WERI-Rb-1 (cell line): ENCODE measurements around the gene TRIM39.
A peak's percentile ranks its signal among the peaks of the same experiment; 100 is the strongest.

Experiments used
- DNase-seq: peaks from one replicate; pipeline ENCODE4 v3.0.0-alpha.2; 2020
- H3K27ac ChIP-seq: fragments of 250-450 bp; sonication (Bioruptor Pico); 2 replicates; pipeline ENCODE4 v1.5.1; 2020; ENCODE audit warnings: mild to moderate bottlenecking, moderate library complexity
- H3K27me3 ChIP-seq: fragments of 250-450 bp; sonication (Bioruptor Pico); 2 replicates; pipeline ENCODE4 v1.5.1; 2021; ENCODE audit warnings: mild to moderate bottlenecking, low read depth, moderate library complexity; ENCODE audit not compliant: insufficient read depth, severe bottlenecking
- H3K36me3 ChIP-seq: fragments of 250-450 bp; sonication (Bioruptor Pico); 2 replicates; pipeline ENCODE4 v1.5.1; 2020; ENCODE audit warnings: mild to moderate bottlenecking, moderate library complexity
- H3K4me3 ChIP-seq: 2 replicates; pipeline ENCODE4 v1.5.1; 2011; ENCODE audit warnings: low read depth, mild to moderate bottlenecking, control low read depth, low read length
- H3K9me3 ChIP-seq: fragments of 250-450 bp; sonication (Bioruptor Pico); 2 replicates; pipeline ENCODE4 v1.5.1; 2021; ENCODE audit warnings: mild to moderate bottlenecking, moderate library complexity; ENCODE audit not compliant: severe bottlenecking
- TF ChIP-seq, protein P1 (sequence below): IDR thresholded peaks from 2 replicates; pipeline ENCODE4 v1.5.1; 2011; ENCODE audit warnings: low read depth, mild to moderate bottlenecking, control low read depth, inconsistent platforms, low read length

The TRIM39 gene

DNA sequence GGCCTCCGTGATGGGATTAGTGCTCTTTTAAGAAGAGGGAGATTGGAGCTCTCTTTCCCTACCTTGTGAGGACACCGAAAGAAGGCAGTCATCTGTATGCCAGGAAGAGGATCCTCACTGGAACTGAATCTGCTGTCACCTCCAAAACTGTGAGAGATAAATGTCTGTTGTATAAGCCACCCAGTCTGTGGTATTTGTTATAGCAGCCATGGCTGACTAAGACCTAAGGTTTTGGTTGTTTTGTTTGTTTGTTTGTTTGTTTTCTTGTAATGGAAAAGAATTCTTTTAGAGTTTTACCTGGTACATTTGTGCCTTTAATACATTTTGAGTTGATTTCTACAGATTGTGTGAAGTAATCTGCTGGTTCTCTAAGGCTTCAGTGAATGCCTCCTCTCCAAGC is 25.8 kb downstream of the TRIM39 start:
- TF ChIP-seq, protein P1, sequence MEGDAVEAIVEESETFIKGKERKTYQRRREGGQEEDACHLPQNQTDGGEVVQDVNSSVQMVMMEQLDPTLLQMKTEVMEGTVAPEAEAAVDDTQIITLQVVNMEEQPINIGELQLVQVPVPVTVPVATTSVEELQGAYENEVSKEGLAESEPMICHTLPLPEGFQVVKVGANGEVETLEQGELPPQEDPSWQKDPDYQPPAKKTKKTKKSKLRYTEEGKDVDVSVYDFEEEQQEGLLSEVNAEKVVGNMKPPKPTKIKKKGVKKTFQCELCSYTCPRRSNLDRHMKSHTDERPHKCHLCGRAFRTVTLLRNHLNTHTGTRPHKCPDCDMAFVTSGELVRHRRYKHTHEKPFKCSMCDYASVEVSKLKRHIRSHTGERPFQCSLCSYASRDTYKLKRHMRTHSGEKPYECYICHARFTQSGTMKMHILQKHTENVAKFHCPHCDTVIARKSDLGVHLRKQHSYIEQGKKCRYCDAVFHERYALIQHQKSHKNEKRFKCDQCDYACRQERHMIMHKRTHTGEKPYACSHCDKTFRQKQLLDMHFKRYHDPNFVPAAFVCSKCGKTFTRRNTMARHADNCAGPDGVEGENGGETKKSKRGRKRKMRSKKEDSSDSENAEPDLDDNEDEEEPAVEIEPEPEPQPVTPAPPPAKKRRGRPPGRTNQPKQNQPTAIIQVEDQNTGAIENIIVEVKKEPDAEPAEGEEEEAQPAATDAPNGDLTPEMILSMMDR: no peak

DNA sequence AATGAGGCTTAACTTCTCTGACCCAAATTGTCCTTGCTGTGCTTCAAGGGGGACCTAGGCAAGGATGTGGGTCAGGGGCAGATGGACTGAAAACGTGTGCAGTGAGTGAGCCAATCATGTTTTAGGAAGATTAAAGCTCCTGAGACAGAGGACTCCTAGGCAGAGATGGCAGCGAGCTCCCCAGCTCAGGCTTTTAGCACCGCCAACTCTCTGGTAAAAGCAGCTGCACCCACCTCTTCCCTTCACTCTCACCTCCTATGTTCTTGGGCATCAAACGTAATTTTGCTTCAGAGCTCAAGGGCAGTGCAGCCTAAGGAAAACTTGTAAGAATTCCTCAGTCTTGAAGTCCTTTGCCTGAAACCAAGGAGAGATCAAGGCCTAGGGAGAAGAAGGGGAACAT is 28.6 kb downstream of the TRIM39 start:
- no peaks in the 10 kb centered on the region for H3K36me3 ChIP-seq
- no peak overlapping the region for H3K27ac ChIP-seq
- no peak for DNase-seq
- peaks cover 6% of the 10 kb centered on the region for H3K27me3 ChIP-seq
- no peaks in the 10 kb centered on the region for H3K9me3 ChIP-seq
- TF ChIP-seq, protein P1: no peak
- H3K4me3 ChIP-seq: no peak overlapping the region

More for the DNA sequence above, 25.8 kb downstream of the TRIM39 start:
- no peak overlapping the region for H3K27ac ChIP-seq
- DNase-seq: no peak
- peaks cover 4% of the 10 kb centered on the region for H3K36me3 ChIP-seq
- no peaks in the 10 kb centered on the region for H3K9me3 ChIP-seq
- no peaks in the 10 kb centered on the region for H3K27me3 ChIP-seq
- H3K4me3 ChIP-seq: no peak overlapping the region

DNA sequence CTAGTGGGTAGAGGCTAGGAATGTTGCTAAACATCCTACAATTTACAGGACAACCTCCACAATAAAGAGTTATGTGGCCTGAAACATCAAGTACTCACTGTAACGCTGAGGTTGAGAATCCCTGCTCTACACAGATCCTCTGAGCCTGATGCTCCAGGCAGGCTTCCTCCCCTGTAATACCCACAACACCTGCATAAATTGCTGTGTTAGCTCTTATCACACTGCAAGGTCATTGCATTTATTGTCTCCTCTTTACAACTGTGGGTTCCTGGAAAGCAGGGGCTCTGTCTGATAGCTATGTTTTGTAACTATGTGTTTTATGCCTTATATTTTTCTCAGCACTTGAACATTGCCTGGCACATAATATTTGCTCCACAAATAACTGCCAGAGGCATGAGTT is 29.8 kb downstream of the TRIM39 start:
- no peak overlapping the region for H3K4me3 ChIP-seq
- H3K9me3 ChIP-seq: no peaks in the 10 kb centered on the region
- peaks cover 6% of the 10 kb centered on the region for H3K27me3 ChIP-seq
- TF ChIP-seq, protein P1: no peak
- H3K27ac ChIP-seq: no peak overlapping the region
- no peak for DNase-seq
- H3K36me3 ChIP-seq: no peaks in the 10 kb centered on the region

DNA sequence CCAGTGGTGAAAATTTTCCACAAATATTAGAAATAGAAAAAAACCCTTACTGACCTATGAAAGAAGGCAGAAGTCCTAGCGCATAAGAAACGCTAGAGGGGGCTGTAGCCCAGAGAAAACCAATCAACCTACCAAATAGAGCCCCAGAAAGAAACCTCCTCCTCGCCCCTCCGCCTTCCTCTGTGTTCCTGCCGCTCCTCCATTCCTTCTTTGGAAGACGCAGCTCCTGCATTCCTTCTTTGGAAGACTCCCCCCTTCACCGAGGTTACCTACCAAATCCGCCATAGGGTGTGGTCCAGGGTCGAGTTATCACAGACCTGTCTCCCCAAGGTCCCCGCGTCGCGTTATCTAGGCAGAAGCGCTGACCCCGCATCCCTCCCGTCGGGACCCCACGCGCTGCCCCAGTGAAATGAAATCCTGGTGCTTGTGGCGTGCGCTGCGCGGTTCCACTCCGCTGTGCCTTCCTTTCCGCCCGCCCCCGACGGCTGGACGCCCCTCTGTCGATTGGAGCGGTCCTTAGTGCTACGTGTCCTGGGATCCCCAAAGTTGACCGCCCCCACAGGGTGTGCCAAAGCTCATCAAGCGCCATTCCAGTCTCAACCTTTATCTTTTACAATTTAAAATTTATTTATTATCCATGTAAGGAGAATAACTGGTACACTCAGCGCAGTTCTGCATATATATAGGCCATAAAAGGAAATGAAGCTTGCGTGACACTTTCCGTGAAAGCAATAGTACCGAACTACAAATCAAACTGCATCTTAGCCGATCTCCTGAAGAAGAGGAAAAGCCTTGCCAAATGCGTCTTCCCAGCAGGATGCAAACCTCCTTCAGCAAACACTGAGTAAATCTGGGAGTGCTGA is 31.2 kb downstream of the TRIM39 start:
- Histone ChIP-seq H3K27me3 (peaks cover 6% of the 10 kb centered on the region), H3K9me3 (peaks cover 5% of the 10 kb centered on the region), H3K36me3 (no peaks in the 10 kb centered on the region), H3K4me3 (no peak overlapping the region), H3K27ac (no peak overlapping the region)
- TF ChIP-seq, protein P1: peak; percentile 85
- DNase-seq: peak; percentile 82

DNA sequence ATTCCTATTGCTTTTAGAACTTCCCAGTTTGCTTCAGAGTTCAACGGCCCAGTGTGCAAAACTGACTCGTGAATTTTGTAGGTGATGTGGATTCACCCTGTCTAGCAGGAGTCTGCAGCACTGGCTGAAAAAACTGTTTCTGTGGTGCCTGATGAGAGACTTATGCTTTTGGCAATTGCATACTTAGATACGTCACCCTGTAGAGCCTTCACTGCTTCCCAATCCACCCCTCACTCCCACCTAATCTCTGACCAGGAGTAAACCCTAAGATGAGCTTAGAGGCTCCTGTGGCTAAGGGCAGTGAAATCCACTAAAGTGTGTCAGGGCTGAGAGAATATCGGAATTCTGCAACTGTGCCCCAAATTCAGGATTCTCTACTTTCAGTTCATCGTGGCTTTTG is 32.5 kb downstream of the TRIM39 start:
- DNase-seq: peak; percentile 76
- peaks cover 6% of the 10 kb centered on the region for H3K27me3 ChIP-seq
- H3K36me3 ChIP-seq: no peaks in the 10 kb centered on the region
- H3K4me3 ChIP-seq: no peak overlapping the region
- peaks cover 5% of the 10 kb centered on the region for H3K9me3 ChIP-seq
- H3K27ac ChIP-seq: no peak overlapping the region
- TF ChIP-seq, protein P1: no peak
